Peyer's patch (tissue), 4 donors: ENCODE results near the gene AADACL2.

Experiments
- CTCF ChIP-seq, 6 experiments: fragments of 450-650 bp in 4 of 6; fragments of 200-600 bp in 2 of 6; sonication (generic) in 1 of 6; IDR thresholded peaks; one replicate each; pipeline ENCODE4 v1.5.1; 2017 to 2019; ENCODE audit warnings: antibody characterized with exemption in 6 of 6, mild to moderate bottlenecking in 3 of 6, moderate library complexity in 1 of 6
- POLR2A ChIP-seq, 2 donors: fragments of 450-650 bp; IDR thresholded peaks; one replicate each; pipeline ENCODE4 v1.5.1; 2017; ENCODE audit warnings: antibody characterized with exemption in 2 of 2, mild to moderate bottlenecking in 2 of 2, moderate library complexity in 2 of 2

GRCh38 chr3:151768393-151768930 lies 34.7 kb downstream of the AADACL2 start:
- TF ChIP-seq POLR2A (IDR thresholded peaks at IDR 0.05), result no peak
- TF ChIP-seq CTCF (IDR thresholded peaks at IDR 0.05), result no peak
